GM12878 (cell line): ENCODE measurements around the gene CTNNAL1. TPM values are rescaled to one million over a fixed set of nuclear protein-coding genes. Genes with fewer than 3 reads are reported as not detected.

Experiments used
- ATAC-seq: fragments of 200-7000 bp; cut with Tn5 transposase; 3 replicates; pipeline ENCODE4 v1.9.1; 2020; ENCODE audit warnings: mild to moderate bottlenecking, moderate library complexity
- BruUV-seq: library from RNA; stranded (reverse); fragments of 400-500 nt; replicated peaks from 2 replicates; lab custom pipeline; 2021; lab: Mats Ljungman, UMichigan
- CTCF ChIA-PET: fragments of 300-600 bp; sonication (Branson Sonifier 250); formaldehyde crosslinking; extraction: SDS; loops from one replicate; lab custom pipeline; 2021; ENCODE audit warnings: inconsistent platforms; lab: Yijun Ruan, JAX
- POLR2A ChIA-PET: fragments of 350-600 bp; formaldehyde crosslinking; extraction: SDS; loops from one replicate; lab custom pipeline; 2021; ENCODE audit warnings: inconsistent platforms; lab: Charles Lee
- RAD21 ChIA-PET: fragments of 300-600 bp; sonication (Branson Sonifier 250); formaldehyde crosslinking; loops from one replicate; lab custom pipeline; 2023; ENCODE audit warnings: antibody characterized with exemption; ENCODE audit not compliant: unreplicated experiment; lab: Charles Lee
- SMC1A ChIA-PET: fragments of 300-600 bp; sonication (Branson Sonifier 250); formaldehyde crosslinking; loops from one replicate; lab custom pipeline; 2023; ENCODE audit not compliant: unreplicated experiment, uncharacterized antibody; lab: Charles Lee
- DNase-seq: peaks from one replicate; pipeline ENCODE4 v3.0.0-alpha.2; 2011; ENCODE audit warnings: low read depth, low spot score
- FAIRE-seq: peaks from 3 replicates; lab custom pipeline; 2011; peaks lifted over from hg19 to GRCh38; lab: Jason Lieb, UNC
- H2AFZ ChIP-seq: 2 replicates; pipeline ENCODE4 v1.6.0; 2011; ENCODE audit warnings: low read depth, low read length, control low read depth; ENCODE audit not compliant: control insufficient read depth
- H3K27ac ChIP-seq: 2 replicates; pipeline ENCODE4 v1.5.1; 2011; ENCODE audit warnings: control low read depth; ENCODE audit not compliant: control insufficient read depth, insufficient read depth
- H3K27me3 ChIP-seq, 2 experiments: replicated peaks in 1 of 2; 2 replicates each; pipeline versions ENCODE4 v1.6.0 to v1.6.1; 2011; ENCODE audit warnings: low read length in 1 of 2; ENCODE audit not compliant: control insufficient read depth in 2 of 2, insufficient read depth in 2 of 2
- H3K36me3 ChIP-seq, 2 experiments: 2 replicates each; pipeline ENCODE4 v1.5.1; 2011; ENCODE audit warnings: low read length in 1 of 2; ENCODE audit not compliant: control insufficient read depth in 2 of 2, insufficient read depth in 2 of 2
- H3K4me1 ChIP-seq: 2 replicates; pipeline ENCODE4 v1.6.1; 2011; ENCODE audit warnings: mild to moderate bottlenecking, low read length, moderate library complexity, mixed read lengths; ENCODE audit not compliant: control insufficient read depth, insufficient read depth
- H3K4me2 ChIP-seq: 2 replicates; pipeline ENCODE4 v1.6.0; 2011; ENCODE audit warnings: control low read depth; ENCODE audit not compliant: control insufficient read depth, insufficient read depth
- H3K4me3 ChIP-seq: fragments of 200-600 bp; sonication (generic); 2 replicates; pipeline ENCODE4 v1.5.1; 2016
- H3K79me2 ChIP-seq: 2 replicates; pipeline ENCODE4 v1.6.0; 2011; ENCODE audit warnings: low read length; ENCODE audit not compliant: control insufficient read depth, insufficient read depth
- H3K9ac ChIP-seq: 2 replicates; pipeline ENCODE4 v1.8.0; 2011; ENCODE audit warnings: low read length, control low read depth, mixed read lengths; ENCODE audit not compliant: control insufficient read depth, insufficient read depth
- H3K9me3 ChIP-seq: replicated peaks from 3 replicates; pipeline ENCODE4 v1.5.1; 2011; ENCODE audit warnings: mild to moderate bottlenecking, low read length; ENCODE audit not compliant: control insufficient read depth, insufficient read depth
- H4K20me1 ChIP-seq: 2 replicates; pipeline ENCODE4 v1.6.0; 2011; ENCODE audit not compliant: control insufficient read depth, insufficient read depth
- CBFB ChIP-seq: IDR thresholded peaks from 2 replicates; pipeline ENCODE4 v1.6.1; 2016; ENCODE audit warnings: antibody characterized with exemption, low read depth
- DPF2 ChIP-seq: fragments of 450-650 bp; IDR thresholded peaks from 2 replicates; pipeline ENCODE4 v1.6.1; 2017; ENCODE audit warnings: mild to moderate bottlenecking
- JUND ChIP-seq: IDR thresholded peaks from 2 replicates; pipeline ENCODE4 v1.6.1; 2012; ENCODE audit warnings: low read depth, mild to moderate bottlenecking, low read length, improper control_type of control experiment, moderate library complexity
- MLLT1 ChIP-seq: fragments of 450-650 bp; IDR thresholded peaks from 2 replicates; pipeline ENCODE4 v1.6.1; 2016; ENCODE audit warnings: mild to moderate bottlenecking
- MYB ChIP-seq: fragments of 150-350 bp; IDR thresholded peaks from 2 replicates; pipeline ENCODE4 v1.6.1; 2014; ENCODE audit warnings: mild to moderate bottlenecking, low read depth, low read length, borderline replicate concordance
- NFYA ChIP-seq: IDR thresholded peaks from 2 replicates; pipeline ENCODE4 v1.6.1; 2011; ENCODE audit warnings: low read depth, mild to moderate bottlenecking, low read length, improper control_type of control experiment, borderline replicate concordance
- PRDM15 ChIP-seq: fragments of 450-650 bp; formaldehyde crosslinking; IDR thresholded peaks from 2 replicates; pipeline ENCODE4 v1.4.0; 2020; ENCODE audit warnings: mild to moderate bottlenecking, moderate library complexity
- WGBS: methylation state at CpG from one replicate; pipeline ENCODE4 v1.1.6; 2016; ENCODE audit warnings: low lambda C conversion rate; ENCODE audit not compliant: insufficient replicate concordance, insufficient coverage; ENCODE audit errors: missing lambda C conversion rate; 5-methylcytosine and 5-hydroxymethylcytosine counted together
- in situ Hi-C: fragments of 300-500 bp; cut with MboI; formaldehyde crosslinking; loops from 9 replicates; pipeline ENCODE4 v1.14.3; 2018; ENCODE audit warnings: mixed read lengths
- intact Hi-C: fragments of 100-400 bp; cut with micrococcal nuclease; formaldehyde crosslinking; loops from one replicate; pipeline ENCODE4 v1.14.2; 2022; ENCODE audit not compliant: unreplicated experiment
- polyA plus RNA-seq, 11 experiments: library from polyadenylated mRNA; depleted of rRNA in 4 of 11; unstranded in 6 of 11; stranded (reverse) in 5 of 11; fragments of >200 nt; fragmentation: Nextera tagmentation in 4 of 11; fragmentation: Illumina TruSeq in 1 of 11; extraction: Ambion mirVana in 4 of 11; extraction: Trizol in 1 of 11; gene quantifications; 1 replicate in 1 of 11; 2 replicates in 10 of 11; pipeline versions ENCODE4 v1.2.1 to v1.2.3, GENCODE V29; 2011 to 2016; ENCODE audit warnings: inconsistent platforms in 2 of 11, missing spikeins in 2 of 11, low read depth in 1 of 11
- total RNA-seq, 4 experiments: library from RNA; depleted of rRNA in 3 of 4; stranded (reverse); fragments of >200 nt in 3 of 4; fragmentation: Illumina TruSeq in 1 of 4; extraction: Trizol in 1 of 4; gene quantifications; 2 replicates each; pipeline versions ENCODE4 v1.2.1 to v1.2.3, GENCODE V29; 2013 to 2021

Gene CTNNAL1
- total and polyA plus RNA-seq, 10 of the 15 experiments (the other 5 are each of a cell fraction or from before 2014, with no cell fraction given): 16.3 to 82.5 (median 45.2) TPM

GRCh38 chr9:109048822-109049221, 35.5 kb upstream of the CTNNAL1 start:
- FAIRE-seq: no peak
- ATAC-seq: no peak
- no peak for DNase-seq
- no peaks in the 10 kb centered on the region for H3K79me2 ChIP-seq
- ChIA-PET SMC1A (no interaction called here), RAD21 (no interaction called here), CTCF (interaction anchor here (1.6 to 2.1 kb wide), 2 partner anchors 8 to 421 kb away, joined by 3 to 4 read pairs; no protein-coding TSS in a partner anchor), POLR2A (no interaction called here)
- no peaks in the 10 kb centered on the region for H3K9me3 ChIP-seq
- in situ Hi-C loops (no loop called here), intact Hi-C loops (no loop called here)
- no peak overlapping the region for H3K27ac ChIP-seq
- H2AFZ ChIP-seq: no peak overlapping the region
- no peaks in the 10 kb centered on the region for H3K27me3 ChIP-seq
- H3K4me3 ChIP-seq: no peak overlapping the region
- 80% methylated on average over 3 of the region's 3 CpGs for WGBS
- H3K36me3 ChIP-seq: peaks cover 7 to 36% of the 10 kb centered on the region in 2 experiments
- no peaks in the 10 kb centered on the region for H3K4me1 ChIP-seq
- no peaks in the 10 kb centered on the region for H4K20me1 ChIP-seq
- H3K9ac ChIP-seq: no peak overlapping the region
- TF ChIP-seq JUND (no peak), CBFB (no peak), NFYA (no peak), MLLT1 (no peak), DPF2 (no peak), MYB (no peak), PRDM15 (CRISPR knock-in tag) (no peak)
- BruUV-seq: no TSS peak
- no peak overlapping the region for H3K4me2 ChIP-seq
